ENCODE measurements around the gene SLC66A1. TPM values are rescaled to one million over a fixed set of nuclear protein-coding genes. Genes with fewer than 3 reads are reported as not detected.

The SLC66A1 gene
- total and polyA plus RNA-seq, 2 experiments from 2014 or later: 21.1 to 24.0 TPM

GRCh38 chr1:19357299-19357986 lies 45.3 kb downstream of the SLC66A1 start:
- no peak for DNase-seq (ENCODE audit: low read depth in 1 of 2, low spot score in 1 of 2)
- Histone ChIP-seq H3K27me3 (no peaks in the 10 kb centered on the region), H3K36me3 (peaks cover 35% of the 10 kb centered on the region), H3K27ac (no peak overlapping the region), H3K4me1 (ENCODE audit: low read depth) (no peaks in the 10 kb centered on the region), H3K9me3 (ENCODE audit: low read depth) (no peaks in the 10 kb centered on the region), H3K4me3 (no peak overlapping the region)
- TF ChIP-seq, protein P1, sequence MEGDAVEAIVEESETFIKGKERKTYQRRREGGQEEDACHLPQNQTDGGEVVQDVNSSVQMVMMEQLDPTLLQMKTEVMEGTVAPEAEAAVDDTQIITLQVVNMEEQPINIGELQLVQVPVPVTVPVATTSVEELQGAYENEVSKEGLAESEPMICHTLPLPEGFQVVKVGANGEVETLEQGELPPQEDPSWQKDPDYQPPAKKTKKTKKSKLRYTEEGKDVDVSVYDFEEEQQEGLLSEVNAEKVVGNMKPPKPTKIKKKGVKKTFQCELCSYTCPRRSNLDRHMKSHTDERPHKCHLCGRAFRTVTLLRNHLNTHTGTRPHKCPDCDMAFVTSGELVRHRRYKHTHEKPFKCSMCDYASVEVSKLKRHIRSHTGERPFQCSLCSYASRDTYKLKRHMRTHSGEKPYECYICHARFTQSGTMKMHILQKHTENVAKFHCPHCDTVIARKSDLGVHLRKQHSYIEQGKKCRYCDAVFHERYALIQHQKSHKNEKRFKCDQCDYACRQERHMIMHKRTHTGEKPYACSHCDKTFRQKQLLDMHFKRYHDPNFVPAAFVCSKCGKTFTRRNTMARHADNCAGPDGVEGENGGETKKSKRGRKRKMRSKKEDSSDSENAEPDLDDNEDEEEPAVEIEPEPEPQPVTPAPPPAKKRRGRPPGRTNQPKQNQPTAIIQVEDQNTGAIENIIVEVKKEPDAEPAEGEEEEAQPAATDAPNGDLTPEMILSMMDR (IDR thresholded peaks at IDR 0.05; ENCODE audit: low read depth, low read length): no peak

DNA sequence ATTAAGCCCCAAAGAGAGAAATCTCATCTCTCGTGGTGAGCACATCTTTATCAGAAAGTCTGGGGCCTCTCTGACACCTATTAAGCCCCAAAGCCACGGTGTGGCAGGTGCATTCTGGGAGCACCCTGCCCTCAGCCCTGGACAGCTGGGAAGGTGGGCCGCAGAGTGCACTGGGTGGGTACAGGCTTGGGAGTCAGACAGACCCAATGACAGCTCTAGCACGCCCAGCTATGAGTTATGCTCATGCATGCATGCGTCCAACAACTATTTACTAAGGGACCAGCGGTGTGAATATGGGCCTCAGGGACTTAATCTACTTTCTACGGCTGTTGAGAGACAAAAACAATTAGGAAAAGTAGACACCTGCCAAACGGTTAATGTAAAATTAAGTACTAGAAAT lies 46.6 kb downstream of the SLC66A1 start:
- Histone ChIP-seq H3K27me3 (no peaks in the 10 kb centered on the region), H3K4me1 (ENCODE audit: low read depth) (no peaks in the 10 kb centered on the region), H3K9me3 (ENCODE audit: low read depth) (no peaks in the 10 kb centered on the region), H3K36me3 (peaks cover 29% of the 10 kb centered on the region), H3K4me3 (no peak overlapping the region), H3K27ac (no peak overlapping the region)
- TF ChIP-seq, protein P1 (IDR thresholded peaks at IDR 0.05; ENCODE audit: low read depth, low read length): no peak
- no peak for DNase-seq (ENCODE audit: low read depth in 1 of 2, low spot score in 1 of 2)

DNA sequence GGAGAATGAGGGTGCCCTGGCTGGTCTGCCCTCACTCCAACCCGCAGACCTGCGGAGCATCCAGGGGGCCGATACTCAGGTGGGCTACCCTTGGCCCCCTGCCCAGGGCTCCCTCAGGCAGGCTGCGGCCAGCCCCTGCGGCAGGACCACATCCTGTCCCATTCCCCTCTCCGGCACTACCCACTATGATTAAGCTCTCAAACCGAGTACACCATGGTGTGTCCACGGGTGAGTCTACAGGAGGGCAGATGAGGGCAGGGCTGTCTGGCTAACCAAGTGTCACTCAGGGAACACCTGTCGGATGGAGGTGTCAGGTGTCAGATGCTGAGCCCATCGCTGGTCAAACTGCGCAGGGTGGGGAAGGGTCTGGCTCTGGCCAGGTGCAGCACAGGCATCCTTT lies 47.2 kb downstream of the SLC66A1 start:
- Histone ChIP-seq H3K36me3 (peaks cover 23% of the 10 kb centered on the region), H3K9me3 (ENCODE audit: low read depth) (no peaks in the 10 kb centered on the region), H3K4me3 (no peak overlapping the region), H3K27ac (no peak overlapping the region), H3K27me3 (no peaks in the 10 kb centered on the region), H3K4me1 (ENCODE audit: low read depth) (no peaks in the 10 kb centered on the region)
- TF ChIP-seq, protein P1 (IDR thresholded peaks at IDR 0.05; ENCODE audit: low read depth, low read length): no peak
- DNase-seq (ENCODE audit: low read depth in 1 of 2, low spot score in 1 of 2): no peak

DNA sequence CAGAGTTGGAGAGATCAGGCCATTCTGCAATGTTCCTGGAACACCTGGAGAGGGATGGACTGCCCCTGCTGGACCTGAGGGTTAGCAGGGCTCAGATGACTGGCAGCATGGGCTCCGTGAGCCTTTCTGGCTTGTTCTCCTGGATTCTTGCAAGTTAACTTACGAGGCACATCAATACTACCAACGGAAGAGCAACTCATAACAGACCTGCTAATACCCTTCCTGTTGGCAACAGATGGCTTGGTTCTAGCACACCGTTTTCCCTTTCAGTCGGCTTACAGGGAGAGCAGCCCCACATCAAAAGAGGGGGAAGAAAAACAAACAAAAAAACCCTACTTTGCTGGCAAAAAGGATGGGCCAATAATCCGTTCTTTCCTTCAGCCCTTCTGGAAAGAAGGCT lies 47.9 kb downstream of the SLC66A1 start:
- no peak overlapping the region for H3K4me3 ChIP-seq
- H3K27ac ChIP-seq: no peak overlapping the region
- DNase-seq (ENCODE audit: low read depth in 1 of 2, low spot score in 1 of 2): no peak
- H3K27me3 ChIP-seq: no peaks in the 10 kb centered on the region
- TF ChIP-seq, protein P1 (IDR thresholded peaks at IDR 0.05; ENCODE audit: low read depth, low read length): no peak
- H3K36me3 ChIP-seq: peaks cover 18% of the 10 kb centered on the region
- no peaks in the 10 kb centered on the region for H3K4me1 ChIP-seq (ENCODE audit: low read depth)
- no peaks in the 10 kb centered on the region for H3K9me3 ChIP-seq (ENCODE audit: low read depth)

DNA sequence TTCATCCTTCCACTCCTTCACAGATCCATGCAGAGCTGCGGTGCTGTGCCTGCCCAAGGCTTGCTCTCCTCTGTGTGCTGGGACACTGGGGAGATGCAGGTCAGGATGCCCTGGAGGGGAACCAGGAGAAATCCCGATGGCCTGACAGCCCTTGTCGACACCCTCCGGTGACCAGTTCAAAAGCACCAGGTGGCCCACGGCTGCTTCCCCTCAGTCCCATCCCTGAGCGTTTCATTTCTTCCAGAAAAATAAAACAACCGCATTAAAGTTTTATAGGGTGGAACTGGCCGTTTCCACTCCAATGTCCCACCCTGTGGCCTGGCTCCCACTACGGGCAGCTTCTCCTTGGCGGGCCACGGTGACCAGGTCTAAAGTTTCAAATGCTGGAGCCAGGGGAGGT lies 48.3 kb downstream of the SLC66A1 start:
- TF ChIP-seq, protein P1 (IDR thresholded peaks at IDR 0.05; ENCODE audit: low read depth, low read length): no peak
- Histone ChIP-seq H3K4me1 (ENCODE audit: low read depth) (no peaks in the 10 kb centered on the region), H3K27ac (no peak overlapping the region), H3K4me3 (no peak overlapping the region), H3K9me3 (ENCODE audit: low read depth) (no peaks in the 10 kb centered on the region), H3K36me3 (peaks cover 18% of the 10 kb centered on the region), H3K27me3 (no peaks in the 10 kb centered on the region)
- peak in 1 of 2 donors; percentile 42 for DNase-seq (ENCODE audit: low read depth in 1 of 2, low spot score in 1 of 2)
